Measurements from ENCODE around the gene SLC12A1. TPM values are rescaled to one million over a fixed set of nuclear protein-coding genes. Genes with fewer than 3 reads are reported as not detected.
A peak's percentile ranks its signal among the peaks of the same experiment; 100 is the strongest.

SLC12A1 gene
- total and polyA plus RNA-seq, 2 of the 8 experiments (the other 6 are each of a cell fraction or from before 2014, with no cell fraction given), result 0.63 to 1.0 TPM

- peaks cover 2% of the 10 kb centered on the region; the same call in 1 of the 2 replicates for H3K23me2 ChIP-seq (ENCODE audit: low read depth, low read length)
- peak overlapping the region; percentile 49 for H3K56ac ChIP-seq (replicated peaks; ENCODE audit: insufficient read length, low read depth, low read length)
- peak overlapping the region; percentile 88 to 99 (median 91) for H3K4me3 ChIP-seq (ENCODE audit: extremely low read depth in 1 of 4, insufficient read depth in 2 of 4, low read depth in 3 of 4, low read length in 4 of 4)
- no peak overlapping the region for H2BK5ac ChIP-seq (ENCODE audit: low read depth, low read length)
- 22% methylated on average over 11 of the region's 11 CpGs; no CpG with 5 or more reads in 1 of the 2 experiments for WGBS, 2 experiments (ENCODE audit: extremely low coverage in 1 of 2, insufficient coverage in 1 of 2, insufficient read length in 1 of 2, insufficient replicate concordance in 2 of 2, low coverage in 1 of 2, low lambda C conversion rate in 2 of 2, missing lambda C conversion rate in 1 of 2)
- peaks cover 0 to 3% of the 10 kb centered on the region in 2 experiments for H4K20me1 ChIP-seq (replicated peaks in 1 of 2; ENCODE audit: control insufficient read depth in 1 of 2, insufficient read depth in 2 of 2, low read length in 2 of 2)
- peak overlapping the region in 2 of 4 experiments; percentile 10 to 64; a peak in 2 of 7 replicates for H3K9ac ChIP-seq (replicated peaks in 1 of 4; ENCODE audit: extremely low read depth in 1 of 4, low read depth in 3 of 4, low read length in 3 of 4)
- peaks cover 3 to 5% (median 4%) of the 10 kb centered on the region in 4 experiments; a peak in 5 of 7 replicates for H3K4me1 ChIP-seq (replicated peaks in 1 of 4; ENCODE audit: control insufficient read depth in 3 of 4, insufficient read depth in 4 of 4, low read length in 3 of 4)
- ChIA-PET POLR2A (ENCODE audit: partially characterized antibody) (interaction anchor here (0.9 kb wide), 1 partner anchor 10 kb away, joined by 4 read pairs; no protein-coding TSS in a partner anchor), CTCF (ENCODE audit: partially characterized antibody) (interaction anchor here (0.6 to 1.7 kb wide), 8 partner anchors 10 to 532 kb away, joined by 3 to 6 read pairs (median 3); no protein-coding TSS in a partner anchor)
- FAIRE-seq (no peak), DNase-seq (ENCODE audit: low read depth in 1 of 2, low spot score in 2 of 2) (no peak)
- no peak overlapping the region for H2BK12ac ChIP-seq (ENCODE audit: low read depth, low read length)
- no peak overlapping the region for H3K23ac ChIP-seq (ENCODE audit: insufficient read length)
- H2AFZ ChIP-seq (ENCODE audit: low read length), result peak overlapping the region; percentile 7; the same call in 1 of the 2 replicates
- no peak for TF ChIP-seq TCF12 (IDR thresholded peaks at IDR 0.05; ENCODE audit: low read depth, low read length)
- TF ChIP-seq SUZ12 (IDR thresholded peaks at IDR 0.05; ENCODE audit: low read length), result no peak
- TF ChIP-seq CHD1 (IDR thresholded peaks at IDR 0.05; ENCODE audit: low read depth, low read length), result no peak
- no peak overlapping the region for H4K5ac ChIP-seq (ENCODE audit: insufficient read length, low read depth, low read length)
- H3K27me3 ChIP-seq (replicated peaks in 1 of 4; ENCODE audit: control insufficient read depth in 3 of 4, extremely low read depth in 1 of 4, insufficient read depth in 3 of 4, low read length in 3 of 4), result no peaks in the 10 kb centered on the region
- H3K36me3 ChIP-seq (ENCODE audit: control insufficient read depth in 2 of 4, insufficient read depth in 4 of 4, low read length in 3 of 4), result peaks cover 0 to 12% (median 5%) of the 10 kb centered on the region in 4 experiments; a peak in 5 of 8 replicates
- H3K18ac ChIP-seq (ENCODE audit: extremely low read depth, low read length), result no peak overlapping the region
- no peak overlapping the region for H2BK120ac ChIP-seq (replicated peaks; ENCODE audit: low read depth, low read length)
- no peaks in the 10 kb centered on the region; the same call in 1 of the 2 replicates for H3K79me1 ChIP-seq (ENCODE audit: low read depth, low read length)
- H2AK5ac ChIP-seq (ENCODE audit: low read depth, low read length), result no peak overlapping the region
- no peak overlapping the region for H3K27ac ChIP-seq (ENCODE audit: low read depth, low read length)
- H4K8ac ChIP-seq (ENCODE audit: extremely low read depth, insufficient read depth, low read length), result no peak overlapping the region
- H3K4ac ChIP-seq (replicated peaks; ENCODE audit: insufficient read length, low read depth, low read length), result no peak overlapping the region
- H2BK20ac ChIP-seq (ENCODE audit: low read length), result no peak overlapping the region
- H3K79me2 ChIP-seq (ENCODE audit: control insufficient read depth in 1 of 2, insufficient read depth in 2 of 2, low read length in 2 of 2), result peaks cover 0 to 52% of the 10 kb centered on the region in 2 experiments
- no peak overlapping the region for H2BK15ac ChIP-seq (ENCODE audit: low read length)
- no peaks in the 10 kb centered on the region for H3K9me3 ChIP-seq (ENCODE audit: insufficient read depth in 2 of 2, low read depth in 1 of 2, low read length in 1 of 2)
- H4K91ac ChIP-seq (replicated peaks; ENCODE audit: insufficient read length, low read length), result no peak overlapping the region
- no peak overlapping the region for H3K14ac ChIP-seq (ENCODE audit: insufficient read length)
- H3K4me2 ChIP-seq (ENCODE audit: insufficient read depth in 1 of 2, low read depth in 2 of 2, low read length in 2 of 2), result peak overlapping the region; percentile 61 to 81
Observed at GRCh38 chr15:48330105-48330785, 124.1 kb downstream of the SLC12A1 start.

Data from H1 (cell line).